ENCODE measurements around the gene GGA1.
A peak's percentile ranks its signal among the peaks of the same experiment; 100 is the strongest.
"Not testable (repeated sequence)": the region's sequence is repeated elsewhere in the genome, so short reads cannot be mapped to it uniquely, and the experiment has no call there.

GGA1 gene

GRCh38 chr22:37609240-37610152, 862 bp downstream of the GGA1 start:
- DNase-seq (ENCODE audit: low read depth in 2 of 2) = no peak

- DNase-seq (ENCODE audit: low read depth in 2 of 2) = not testable (repeated sequence)
Measured at GRCh38 chr22:37610153-37610475, 1.5 kb downstream of the GGA1 start.

- DNase-seq (ENCODE audit: low read depth in 2 of 2) = no peak
Measured at GRCh38 chr22:37610480-37611129, 2.0 kb downstream of the GGA1 start.

GRCh38 chr22:37611207-37611606, 2.6 kb downstream of the GGA1 start:
- no peak for DNase-seq (ENCODE audit: low read depth in 2 of 2)

GRCh38 chr22:37616201-37617083, 7.8 kb downstream of the GGA1 start:
- DNase-seq (ENCODE audit: low read depth in 2 of 2) = no peak

GRCh38 chr22:37617431-37617830, 8.8 kb downstream of the GGA1 start:
- DNase-seq (ENCODE audit: low read depth in 2 of 2) = no peak

- no peak for DNase-seq (ENCODE audit: low read depth in 2 of 2)
Measured at GRCh38 chr22:37618072-37618656, 9.5 kb downstream of the GGA1 start.

- no peak for DNase-seq (ENCODE audit: low read depth in 2 of 2)
Measured at GRCh38 chr22:37618674-37619073, 10.0 kb downstream of the GGA1 start.

- DNase-seq (ENCODE audit: low read depth in 2 of 2) = no peak
Measured at GRCh38 chr22:37619991-37620390, 11.4 kb downstream of the GGA1 start.

GRCh38 chr22:37621352-37621860, 12.8 kb downstream of the GGA1 start:
- no peak for DNase-seq (ENCODE audit: low read depth in 2 of 2)

- peak in 1 of 2 donors; percentile 71 for DNase-seq (ENCODE audit: low read depth in 2 of 2)
Measured at GRCh38 chr22:37623075-37624016, 14.7 kb downstream of the GGA1 start.

GRCh38 chr22:37624017-37624365, 15.4 kb downstream of the GGA1 start:
- no peak for DNase-seq (ENCODE audit: low read depth in 2 of 2)

GRCh38 chr22:37624876-37625275, 16.2 kb downstream of the GGA1 start:
- no peak for DNase-seq (ENCODE audit: low read depth in 2 of 2)

- no peak for DNase-seq (ENCODE audit: low read depth in 2 of 2)
Measured at GRCh38 chr22:37625737-37626136, 17.1 kb downstream of the GGA1 start.

- no peak for DNase-seq (ENCODE audit: low read depth in 2 of 2)
Measured at GRCh38 chr22:37626144-37626543, 17.5 kb downstream of the GGA1 start.

GRCh38 chr22:37626556-37627075, 18.0 kb downstream of the GGA1 start:
- DNase-seq (ENCODE audit: low read depth in 2 of 2) = no peak

- no peak for DNase-seq (ENCODE audit: low read depth in 2 of 2)
Measured at GRCh38 chr22:37627121-37627520, 18.5 kb downstream of the GGA1 start.

GRCh38 chr22:37627545-37627944, 18.9 kb downstream of the GGA1 start:
- no peak for DNase-seq (ENCODE audit: low read depth in 2 of 2)

- DNase-seq (ENCODE audit: low read depth in 2 of 2) = no peak
Measured at GRCh38 chr22:37628830-37629229, 20.2 kb downstream of the GGA1 start.

- DNase-seq (ENCODE audit: low read depth in 2 of 2) = no peak
Measured at GRCh38 chr22:37629928-37630327, 21.3 kb downstream of the GGA1 start.

Measured in stimulated activated CD4-positive, alpha-beta T cell treated with anti-CD3 and anti-CD28 coated beads, Interleukin-4, amount 100 ng/mL, for 48 hours (primary cell).